HepG2 (cell line): ENCODE measurements around the gene DRAXIN. TPM values are rescaled to one million over a fixed set of nuclear protein-coding genes. Genes with fewer than 3 reads are reported as not detected.

Source experiments
- ARNT2 ChIP-seq: sonication (generic); formaldehyde crosslinking; IDR thresholded peaks from 2 replicates; pipeline ENCODE4 v1.8.0; 2022; ENCODE audit warnings: mild to moderate bottlenecking, low read depth, missing genetic modification reagents, moderate library complexity
- HINFP ChIP-seq: sonication (generic); formaldehyde crosslinking; IDR thresholded peaks from 2 replicates; pipeline ENCODE4 v1.4.0; 2020; ENCODE audit warnings: low read depth, mild to moderate bottlenecking, missing genetic modification reagents
- HOXA9 ChIP-seq: sonication (generic); formaldehyde crosslinking; IDR thresholded peaks from 2 replicates; pipeline ENCODE4 v1.8.1; 2022; ENCODE audit warnings: missing genetic modification reagents, mild to moderate bottlenecking, moderate library complexity, borderline replicate concordance
- HOXD1 ChIP-seq: sonication (generic); formaldehyde crosslinking; IDR thresholded peaks from 2 replicates; pipeline ENCODE4 v1.5.0; 2020; ENCODE audit warnings: missing genetic modification reagents
- KDM2A ChIP-seq: sonication (generic); formaldehyde crosslinking; IDR thresholded peaks from 2 replicates; pipeline ENCODE4 v1.4.0; 2020; ENCODE audit warnings: low read depth, missing genetic modification reagents, borderline replicate concordance
- MED13 ChIP-seq: sonication (generic); formaldehyde crosslinking; IDR thresholded peaks from 2 replicates; pipeline ENCODE4 v1.5.0; 2020; ENCODE audit warnings: missing genetic modification reagents
- MYC ChIP-seq: sonication (generic); formaldehyde crosslinking; IDR thresholded peaks from 2 replicates; pipeline ENCODE4 v1.9.0; 2021; ENCODE audit warnings: missing genetic modification reagents, borderline replicate concordance
- NFIB ChIP-seq: sonication (generic); formaldehyde crosslinking; IDR thresholded peaks from 2 replicates; pipeline ENCODE4 v1.9.0; 2021; ENCODE audit warnings: missing genetic modification reagents, mild to moderate bottlenecking, borderline replicate concordance
- NPAS2 ChIP-seq: sonication (generic); formaldehyde crosslinking; IDR thresholded peaks from 2 replicates; pipeline ENCODE4 v1.8.0; 2022; ENCODE audit warnings: mild to moderate bottlenecking, missing genetic modification reagents, borderline replicate concordance
- NR2F1 ChIP-seq, 2 experiments: fragments of 450-650 bp in 1 of 2; formaldehyde crosslinking in 1 of 2; IDR thresholded peaks; 2 replicates each; pipeline versions ENCODE4 v1.5.0 to v1.6.1; 2016 to 2020; ENCODE audit warnings: mild to moderate bottlenecking in 1 of 2, missing compliant biosample characterization in 1 of 2, missing genetic modification reagents in 1 of 2, moderate library complexity in 1 of 2
- RXRB ChIP-seq: IDR thresholded peaks from 2 replicates; pipeline ENCODE4 v1.6.1; 2016; ENCODE audit warnings: borderline replicate concordance, missing genetic modification reagents, missing compliant biosample characterization
- XRCC5 ChIP-seq: fragments of 200-400 bp; formaldehyde crosslinking; optimal IDR thresholded peaks from 2 replicates; pipeline ENCODE3; 2017; ENCODE audit warnings: mild to moderate bottlenecking, low read length
- ZNF383 ChIP-seq: sonication (generic); formaldehyde crosslinking; IDR thresholded peaks from 2 replicates; pipeline ENCODE4 v1.4.0; 2020; ENCODE audit warnings: missing genetic modification reagents, mild to moderate bottlenecking, borderline replicate concordance
- ZNF432 ChIP-seq: sonication (generic); formaldehyde crosslinking; IDR thresholded peaks from 2 replicates; pipeline ENCODE4 v1.5.0; 2020; ENCODE audit warnings: missing genetic modification reagents, mild to moderate bottlenecking, borderline replicate concordance
- ZNF446 ChIP-seq: sonication (generic); formaldehyde crosslinking; IDR thresholded peaks from 2 replicates; pipeline ENCODE4 v1.5.0; 2020; ENCODE audit warnings: mild to moderate bottlenecking, missing genetic modification reagents
- ZNF451 ChIP-seq: sonication (generic); formaldehyde crosslinking; IDR thresholded peaks from 2 replicates; pipeline ENCODE4 v1.5.0; 2020; ENCODE audit warnings: mild to moderate bottlenecking, missing genetic modification reagents
- ZNF558 ChIP-seq: sonication (generic); formaldehyde crosslinking; IDR thresholded peaks from 2 replicates; pipeline ENCODE4 v1.9.0; 2022; ENCODE audit warnings: mild to moderate bottlenecking, missing genetic modification reagents, borderline replicate concordance
- ZNF614 ChIP-seq: IDR thresholded peaks from 2 replicates; pipeline ENCODE4 v1.6.1; 2018; ENCODE audit warnings: missing biosample characterization, missing genetic modification reagents, inconsistent platforms, borderline replicate concordance
- ZNF674 ChIP-seq: sonication (generic); formaldehyde crosslinking; IDR thresholded peaks from 2 replicates; pipeline ENCODE4 v1.5.0; 2020; ENCODE audit warnings: low read depth, mild to moderate bottlenecking, missing genetic modification reagents
- ZNF7 ChIP-seq: IDR thresholded peaks from 2 replicates; pipeline ENCODE4 v1.6.1; 2016; ENCODE audit warnings: missing biosample characterization, missing genetic modification reagents
- ZNF709 ChIP-seq: sonication (generic); formaldehyde crosslinking; IDR thresholded peaks from 2 replicates; pipeline ENCODE4 v1.5.0; 2020; ENCODE audit warnings: mild to moderate bottlenecking, missing genetic modification reagents
- ZNF772 ChIP-seq: sonication (generic); formaldehyde crosslinking; IDR thresholded peaks from 2 replicates; pipeline ENCODE4 v1.5.0; 2020; ENCODE audit warnings: mild to moderate bottlenecking, missing genetic modification reagents
- ZNF891 ChIP-seq: sonication (generic); formaldehyde crosslinking; IDR thresholded peaks from 2 replicates; pipeline ENCODE4 v1.5.0; 2020; ENCODE audit warnings: mild to moderate bottlenecking, missing genetic modification reagents
- ZZZ3 ChIP-seq: sonication (generic); formaldehyde crosslinking; IDR thresholded peaks from 2 replicates; pipeline ENCODE4 v1.4.0; 2020; ENCODE audit warnings: missing genetic modification reagents, mild to moderate bottlenecking, borderline replicate concordance
- polyA plus RNA-seq, 8 experiments: library from polyadenylated mRNA; depleted of rRNA in 3 of 8; stranded (reverse) in 7 of 8; unstranded in 1 of 8; fragments of >200 nt; fragmentation: Illumina TruSeq in 4 of 8; extraction: Trizol in 4 of 8; gene quantifications; 2 replicates each; pipeline versions ENCODE4 v1.2.1 to v1.2.3, GENCODE V29; 2011 to 2016; ENCODE audit warnings: low read depth in 4 of 8, missing spikeins in 1 of 8, mixed read lengths in 1 of 8; ENCODE audit not compliant: insufficient read depth in 1 of 8
- total RNA-seq, 5 experiments: library from RNA; depleted of rRNA; stranded (reverse); fragments of >200 nt; fragmentation: Illumina TruSeq; extraction: Trizol; gene quantifications; 2 replicates each; pipeline ENCODE4 v1.2.3, GENCODE V29; 2016; ENCODE audit warnings: low read depth in 1 of 5
- TF ChIP-seq, protein P1 (sequence below): sonication (generic); formaldehyde crosslinking; IDR thresholded peaks from 2 replicates; pipeline ENCODE4 v1.4.0; 2020; ENCODE audit warnings: missing genetic modification reagents, borderline replicate concordance
- TF ChIP-seq, protein P2 (sequence below): sonication (generic); formaldehyde crosslinking; IDR thresholded peaks from 2 replicates; pipeline ENCODE4 v1.4.0; 2020; ENCODE audit warnings: mild to moderate bottlenecking, missing genetic modification reagents

DRAXIN gene
- total and polyA plus RNA-seq, 2 of the 13 experiments (the other 11 are each of a cell fraction or from before 2014, with no cell fraction given) = 0.02 TPM; not detected in 1

DNA sequence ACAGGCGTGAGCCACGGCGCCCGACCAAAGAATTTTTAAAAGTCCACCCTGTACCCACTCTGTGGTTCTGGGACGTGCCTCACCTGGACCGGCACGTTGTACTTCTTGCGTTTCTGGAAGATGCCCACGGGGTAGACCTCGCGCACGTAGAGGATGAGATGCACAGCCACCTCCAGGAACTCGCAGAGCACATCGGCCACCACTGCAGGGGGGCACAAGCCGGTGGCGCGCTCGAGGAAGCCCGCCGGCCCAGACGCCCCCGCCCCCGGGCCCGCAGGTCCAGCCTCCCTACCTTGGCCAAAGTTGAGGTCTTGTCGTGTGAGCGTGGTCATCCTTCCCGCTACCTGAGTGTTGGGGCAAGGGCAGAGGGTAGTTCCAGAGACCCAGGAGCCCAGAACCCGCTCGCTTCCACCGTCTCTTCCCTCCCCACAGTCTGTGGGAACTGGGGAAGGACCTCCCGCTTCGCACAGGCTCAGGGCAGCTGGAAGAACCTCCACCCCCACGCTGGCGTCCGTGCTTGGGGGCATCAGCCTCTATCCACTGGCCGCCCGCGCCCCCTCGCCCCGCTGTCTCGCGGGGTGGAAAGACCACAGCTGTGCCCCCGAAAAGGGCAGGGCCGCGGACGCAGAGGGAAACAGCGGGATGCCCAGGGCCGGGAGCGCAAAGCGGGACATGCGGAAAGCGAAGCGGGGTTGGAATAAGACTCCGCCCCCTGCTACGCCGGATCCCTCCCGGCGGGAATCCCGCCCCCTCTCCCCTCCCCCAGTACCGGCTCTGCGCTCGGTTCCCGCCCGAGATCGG lies 11.0 kb upstream of the DRAXIN start (continued):
- peak; percentile 51; the same call in 1 of the 2 replicates for TF ChIP-seq ZNF772 (CRISPR knock-in tag)
- peak; percentile 66 for TF ChIP-seq KDM2A (CRISPR knock-in tag)
- peak; percentile 75; the same call in 1 of the 2 replicates for TF ChIP-seq ZNF709
- no peak for TF ChIP-seq NPAS2
- TF ChIP-seq NR2F1 (CRISPR knock-in tag; IDR thresholded peaks at IDR 0.05) = no peak
- no peak for TF ChIP-seq RXRB (CRISPR knock-in tag)
- no peak for TF ChIP-seq ZNF558
- TF ChIP-seq XRCC5 = no peak
- no peak for TF ChIP-seq ZNF7 (CRISPR knock-in tag)
- TF ChIP-seq MYC (CRISPR knock-in tag) = peak; percentile 49; the same call in 1 of the 2 replicates
- no peak for TF ChIP-seq ZZZ3
- no peak for TF ChIP-seq HOXA9 (CRISPR knock-in tag)
- peak; percentile 99 for TF ChIP-seq HINFP (CRISPR knock-in tag)
- no peak for TF ChIP-seq ZNF383 (CRISPR knock-in tag)
- no peak for TF ChIP-seq NFIB (CRISPR knock-in tag)
- no peak for TF ChIP-seq ZNF446 (CRISPR knock-in tag)
- peak; percentile 5; the same call in 1 of the 2 replicates for TF ChIP-seq HOXD1 (CRISPR knock-in tag)
- TF ChIP-seq MED13 (CRISPR knock-in tag) = no peak
- no peak for TF ChIP-seq ZNF614 (CRISPR knock-in tag)
- TF ChIP-seq, protein P1, sequence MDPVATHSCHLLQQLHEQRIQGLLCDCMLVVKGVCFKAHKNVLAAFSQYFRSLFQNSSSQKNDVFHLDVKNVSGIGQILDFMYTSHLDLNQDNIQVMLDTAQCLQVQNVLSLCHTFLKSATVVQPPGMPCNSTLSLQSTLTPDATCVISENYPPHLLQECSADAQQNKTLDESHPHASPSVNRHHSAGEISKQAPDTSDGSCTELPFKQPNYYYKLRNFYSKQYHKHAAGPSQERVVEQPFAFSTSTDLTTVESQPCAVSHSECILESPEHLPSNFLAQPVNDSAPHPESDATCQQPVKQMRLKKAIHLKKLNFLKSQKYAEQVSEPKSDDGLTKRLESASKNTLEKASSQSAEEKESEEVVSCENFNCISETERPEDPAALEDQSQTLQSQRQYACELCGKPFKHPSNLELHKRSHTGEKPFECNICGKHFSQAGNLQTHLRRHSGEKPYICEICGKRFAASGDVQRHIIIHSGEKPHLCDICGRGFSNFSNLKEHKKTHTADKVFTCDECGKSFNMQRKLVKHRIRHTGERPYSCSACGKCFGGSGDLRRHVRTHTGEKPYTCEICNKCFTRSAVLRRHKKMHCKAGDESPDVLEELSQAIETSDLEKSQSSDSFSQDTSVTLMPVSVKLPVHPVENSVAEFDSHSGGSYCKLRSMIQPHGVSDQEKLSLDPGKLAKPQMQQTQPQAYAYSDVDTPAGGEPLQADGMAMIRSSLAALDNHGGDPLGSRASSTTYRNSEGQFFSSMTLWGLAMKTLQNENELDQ (CRISPR knock-in tag) = no peak
- TF ChIP-seq ZNF451 (CRISPR knock-in tag) = peak; percentile 68; the same call in 1 of the 2 replicates
- TF ChIP-seq, protein P2, sequence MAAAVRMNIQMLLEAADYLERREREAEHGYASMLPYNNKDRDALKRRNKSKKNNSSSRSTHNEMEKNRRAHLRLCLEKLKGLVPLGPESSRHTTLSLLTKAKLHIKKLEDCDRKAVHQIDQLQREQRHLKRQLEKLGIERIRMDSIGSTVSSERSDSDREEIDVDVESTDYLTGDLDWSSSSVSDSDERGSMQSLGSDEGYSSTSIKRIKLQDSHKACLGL (CRISPR knock-in tag) = no peak
- TF ChIP-seq ZNF674 (CRISPR knock-in tag) = no peak
- no peak for TF ChIP-seq ZNF432 (CRISPR knock-in tag)
- 0 out of 2 replicates have a peak, but pooled peaks have one; percentile 8 for TF ChIP-seq ARNT2 (CRISPR knock-in tag)
- peak; percentile 1; the same call in 1 of the 2 replicates for TF ChIP-seq ZNF891 (CRISPR knock-in tag)
